Ishikawa (cell line): ENCODE results near the gene PRELID2.

ENCODE experiments used
- CEBPB ChIP-seq: IDR thresholded peaks from 2 replicates; pipeline ENCODE4 v1.6.1; 2012
- CREB1 ChIP-seq: IDR thresholded peaks from 2 replicates; pipeline ENCODE4 v1.6.1; 2012; ENCODE audit warnings: low read depth
- EGR1 ChIP-seq: IDR thresholded peaks from 2 replicates; pipeline ENCODE4 v1.6.1; 2012
- EP300 ChIP-seq: IDR thresholded peaks from 2 replicates; pipeline ENCODE4 v1.6.1; 2012; ENCODE audit warnings: borderline replicate concordance
- FOXM1 ChIP-seq: IDR thresholded peaks from 2 replicates; pipeline ENCODE4 v1.6.1; 2012; ENCODE audit warnings: low read depth, borderline replicate concordance
- MAX ChIP-seq: IDR thresholded peaks from 2 replicates; pipeline ENCODE4 v1.6.1; 2012
- NFIC ChIP-seq: IDR thresholded peaks from 2 replicates; pipeline ENCODE4 v1.6.1; 2012
- RAD21 ChIP-seq: IDR thresholded peaks from 2 replicates; pipeline ENCODE4 v1.6.1; 2012; ENCODE audit warnings: low read depth
- REST ChIP-seq: IDR thresholded peaks from 2 replicates; pipeline ENCODE4 v1.6.1; 2012; ENCODE audit warnings: low read depth, mild to moderate bottlenecking
- TAF1 ChIP-seq: IDR thresholded peaks from 2 replicates; pipeline ENCODE4 v1.6.1; 2012; ENCODE audit warnings: low read depth, mild to moderate bottlenecking
- TCF12 ChIP-seq: IDR thresholded peaks from 2 replicates; pipeline ENCODE4 v1.6.1; 2012; ENCODE audit warnings: low read depth
- TEAD4 ChIP-seq: IDR thresholded peaks from 2 replicates; pipeline ENCODE4 v1.6.1; 2012
- USF1 ChIP-seq: IDR thresholded peaks from 2 replicates; pipeline ENCODE4 v1.6.1; 2012
- YY1 ChIP-seq: IDR thresholded peaks from 2 replicates; pipeline ENCODE4 v1.6.1; 2012; ENCODE audit warnings: low read depth

- TF ChIP-seq EP300 (no peak), YY1 (no peak), RAD21 (no peak), TEAD4 (no peak), CEBPB (no peak), TCF12 (no peak), CREB1 (no peak), NFIC (no peak), FOXM1 (no peak), EGR1 (no peak), TAF1 (no peak), USF1 (no peak), MAX (no peak), REST (no peak)
These were observed 82.2 kb downstream of the PRELID2 start for GRCh38 chr5:145752947-145753346.
